GM12878 (cell line): Measurements from ENCODE around the gene TRAPPC3.

Experiments
- BCL3 ChIP-seq: IDR thresholded peaks from 2 replicates; pipeline ENCODE4 v1.6.1; 2011; ENCODE audit warnings: borderline replicate concordance, low read depth, mild to moderate bottlenecking, moderate library complexity, low read length; ENCODE audit not compliant: insufficient read depth, poor library complexity, severe bottlenecking
- CTCF ChIP-seq, 3 experiments: IDR thresholded peaks in 2 of 3; conservative IDR thresholded peaks in 1 of 3; 2 replicates each; pipeline ENCODE4 v1.5.1; 2011; ENCODE audit warnings: low read depth in 3 of 3, low read length in 3 of 3, mild to moderate bottlenecking in 3 of 3, control low read depth in 2 of 3, moderate library complexity in 2 of 3, inconsistent platforms in 1 of 3, mixed read lengths in 1 of 3; ENCODE audit not compliant: control insufficient read depth in 2 of 3, insufficient read depth in 1 of 3; ENCODE audit errors: extremely low read depth in 1 of 3

GRCh38 chr1:36170643-36171412 lies 21.5 kb upstream of the TRAPPC3 start:
- TF ChIP-seq CTCF (IDR thresholded peaks at IDR 0.05 in 2 of 3, conservative IDR thresholded peaks at IDR 0.05 in 1 of 3; ENCODE audit: control insufficient read depth in 2 of 3, extremely low read depth in 1 of 3, insufficient read depth in 1 of 3, low read depth in 3 of 3, low read length in 3 of 3) (no peak), BCL3 (no peak)
